ENCODE measurements around the gene DGKZ.

Gene DGKZ

GRCh38 chr11:46380340-46381047 is 33.2 kb downstream of the DGKZ start:
- peaks cover 17% of the 10 kb centered on the region for H3K4me1 ChIP-seq (ENCODE audit: insufficient read depth, low read length, severe bottlenecking)
- H3K27me3 ChIP-seq (ENCODE audit: insufficient read depth, low read length) = no peaks in the 10 kb centered on the region
- no peak overlapping the region for H2AFZ ChIP-seq (ENCODE audit: low read length)
- peak overlapping the region; percentile 44 for H3K4me3 ChIP-seq (ENCODE audit: low read depth, low read length, poor library complexity, severe bottlenecking)
- no peaks in the 10 kb centered on the region for H4K20me1 ChIP-seq (ENCODE audit: insufficient read depth, low read length)
- H3K36me3 ChIP-seq (ENCODE audit: insufficient read depth, low read length) = peaks cover 35% of the 10 kb centered on the region
- no peaks in the 10 kb centered on the region for H3K9me2 ChIP-seq (ENCODE audit: low read depth, low read length)
- H3K9ac ChIP-seq (ENCODE audit: low read length) = no peak overlapping the region; the same call in 1 of the 2 replicates
- peak overlapping the region; percentile 56 for H3K4me2 ChIP-seq (ENCODE audit: low read length)
- H3K9me3 ChIP-seq (ENCODE audit: low read length) = no peaks in the 10 kb centered on the region
- TF ChIP-seq, protein P1, sequence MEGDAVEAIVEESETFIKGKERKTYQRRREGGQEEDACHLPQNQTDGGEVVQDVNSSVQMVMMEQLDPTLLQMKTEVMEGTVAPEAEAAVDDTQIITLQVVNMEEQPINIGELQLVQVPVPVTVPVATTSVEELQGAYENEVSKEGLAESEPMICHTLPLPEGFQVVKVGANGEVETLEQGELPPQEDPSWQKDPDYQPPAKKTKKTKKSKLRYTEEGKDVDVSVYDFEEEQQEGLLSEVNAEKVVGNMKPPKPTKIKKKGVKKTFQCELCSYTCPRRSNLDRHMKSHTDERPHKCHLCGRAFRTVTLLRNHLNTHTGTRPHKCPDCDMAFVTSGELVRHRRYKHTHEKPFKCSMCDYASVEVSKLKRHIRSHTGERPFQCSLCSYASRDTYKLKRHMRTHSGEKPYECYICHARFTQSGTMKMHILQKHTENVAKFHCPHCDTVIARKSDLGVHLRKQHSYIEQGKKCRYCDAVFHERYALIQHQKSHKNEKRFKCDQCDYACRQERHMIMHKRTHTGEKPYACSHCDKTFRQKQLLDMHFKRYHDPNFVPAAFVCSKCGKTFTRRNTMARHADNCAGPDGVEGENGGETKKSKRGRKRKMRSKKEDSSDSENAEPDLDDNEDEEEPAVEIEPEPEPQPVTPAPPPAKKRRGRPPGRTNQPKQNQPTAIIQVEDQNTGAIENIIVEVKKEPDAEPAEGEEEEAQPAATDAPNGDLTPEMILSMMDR (IDR thresholded peaks at IDR 0.05; ENCODE audit: low read length) = no peak
- no peaks in the 10 kb centered on the region for H3K79me2 ChIP-seq (ENCODE audit: insufficient read depth, low read length)
- H3K27ac ChIP-seq (ENCODE audit: low read depth, low read length, poor library complexity, severe bottlenecking) = no peak overlapping the region
- no peaks in the 10 kb centered on the region for H3F3A ChIP-seq (ENCODE audit: insufficient read depth, low read length)

DNA sequence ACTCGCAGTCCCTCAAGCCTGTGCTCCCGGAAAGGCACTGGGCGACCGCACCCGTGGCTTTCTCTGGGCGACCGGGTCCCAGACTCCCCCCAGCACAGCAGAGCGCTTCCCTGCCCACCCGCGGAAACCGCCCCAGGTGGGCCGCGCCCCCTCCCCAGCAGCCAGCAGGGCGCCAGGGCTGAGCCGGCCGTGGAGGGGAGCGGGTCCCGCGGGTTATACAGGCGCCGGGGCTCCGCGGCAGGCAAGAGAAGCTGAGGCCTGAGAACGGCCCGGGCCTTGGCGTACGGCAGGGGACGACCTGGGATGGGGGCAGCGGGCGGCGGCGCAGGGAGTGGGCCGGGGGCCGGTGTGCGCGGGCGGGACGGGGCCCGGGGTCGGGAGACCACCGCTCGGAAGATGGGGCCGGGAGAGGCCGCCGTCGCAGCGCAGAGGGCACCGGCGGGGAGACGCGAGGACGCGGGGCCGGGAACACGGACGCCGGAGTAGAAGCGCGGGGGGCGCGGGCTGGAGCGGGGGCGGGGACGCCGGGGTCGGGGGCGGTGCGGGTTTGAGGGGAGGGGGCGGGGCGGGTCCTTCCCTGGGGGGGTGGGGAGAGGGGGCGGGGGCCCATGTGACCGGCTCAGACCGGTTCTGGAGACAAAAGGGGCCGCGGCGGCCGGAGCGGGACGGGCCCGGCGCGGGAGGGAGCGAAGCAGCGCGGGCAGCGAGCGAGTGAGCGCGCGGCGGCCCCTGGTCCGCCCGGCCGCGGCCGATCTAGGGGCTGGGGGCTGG is 34.0 kb downstream of the DGKZ start, which contains the start of gene MDK:
MDK (plus strand) TSS at position 622 of the 771 bp plus-strand sequence. CDS start 389 bp downstream, outside the sequence.
- Histone ChIP-seq H3K9me2 (ENCODE audit: low read depth, low read length) (no peaks in the 10 kb centered on the region), H3K4me2 (ENCODE audit: low read length) (peak within 1 kb of the TSS; percentile 56), H3K9ac (ENCODE audit: low read length) (no peak within 1 kb of the TSS; the same call in 1 of the 2 replicates), H3F3A (ENCODE audit: insufficient read depth, low read length) (no peaks in the 10 kb centered on the region), H2AFZ (ENCODE audit: low read length) (no peak within 1 kb of the TSS), H3K4me3 (ENCODE audit: low read depth, low read length, poor library complexity, severe bottlenecking) (peak within 1 kb of the TSS; percentile 44), H3K79me2 (ENCODE audit: insufficient read depth, low read length) (no peaks in the 10 kb centered on the region), H3K27me3 (ENCODE audit: insufficient read depth, low read length) (no peaks in the 10 kb centered on the region), H3K9me3 (ENCODE audit: low read length) (no peaks in the 10 kb centered on the region), H4K20me1 (ENCODE audit: insufficient read depth, low read length) (no peaks in the 10 kb centered on the region), H3K4me1 (ENCODE audit: insufficient read depth, low read length, severe bottlenecking) (peaks cover 17% of the 10 kb centered on the region), H3K27ac (ENCODE audit: low read depth, low read length, poor library complexity, severe bottlenecking) (no peak within 1 kb of the TSS), H3K36me3 (ENCODE audit: insufficient read depth, low read length) (peaks cover 28% of the 10 kb centered on the region)
- TF ChIP-seq, protein P1 (IDR thresholded peaks at IDR 0.05; ENCODE audit: low read length) = no peak
- TF ChIP-seq EZH2 (IDR thresholded peaks at IDR 0.05; ENCODE audit: borderline replicate concordance, low read length) = no peak

DNA sequence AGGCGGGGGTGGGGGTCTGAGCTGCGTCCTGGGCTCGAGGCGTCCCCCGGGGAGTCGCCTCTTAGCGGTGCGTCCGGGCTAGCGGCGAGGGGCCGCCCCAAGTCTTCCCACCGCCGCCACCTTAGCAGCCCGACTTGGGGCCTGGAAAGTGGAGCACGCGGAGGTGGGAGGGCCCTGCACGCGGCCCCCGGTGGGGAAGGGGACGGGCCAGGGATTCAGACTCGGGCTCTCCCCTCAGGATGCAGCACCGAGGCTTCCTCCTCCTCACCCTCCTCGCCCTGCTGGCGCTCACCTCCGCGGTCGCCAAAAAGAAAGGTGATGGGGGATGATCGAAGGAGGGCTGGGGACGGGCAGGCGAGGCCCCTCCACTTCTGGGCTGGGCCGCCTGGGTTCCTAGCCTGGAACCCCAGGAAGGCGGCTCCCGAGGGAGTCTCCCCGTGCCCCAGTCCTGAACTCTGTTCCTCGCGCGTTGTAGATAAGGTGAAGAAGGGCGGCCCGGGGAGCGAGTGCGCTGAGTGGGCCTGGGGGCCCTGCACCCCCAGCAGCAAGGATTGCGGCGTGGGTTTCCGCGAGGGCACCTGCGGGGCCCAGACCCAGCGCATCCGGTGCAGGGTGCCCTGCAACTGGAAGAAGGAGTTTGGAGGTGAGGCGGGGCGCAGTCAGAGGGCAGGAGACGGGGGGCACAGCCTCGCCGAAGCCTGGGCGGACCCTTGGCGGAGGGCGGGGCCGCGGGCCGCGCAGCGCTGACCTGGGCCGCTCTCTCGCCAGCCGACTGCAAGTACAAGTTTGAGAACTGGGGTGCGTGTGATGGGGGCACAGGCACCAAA is 34.8 kb downstream of the DGKZ start:
- Histone ChIP-seq H3K9me3 (ENCODE audit: low read length) (no peaks in the 10 kb centered on the region), H3K4me3 (ENCODE audit: low read depth, low read length, poor library complexity, severe bottlenecking) (peak overlapping the region; percentile 35), H3K27ac (ENCODE audit: low read depth, low read length, poor library complexity, severe bottlenecking) (no peak overlapping the region), H3F3A (ENCODE audit: insufficient read depth, low read length) (no peaks in the 10 kb centered on the region), H3K79me2 (ENCODE audit: insufficient read depth, low read length) (no peaks in the 10 kb centered on the region), H2AFZ (ENCODE audit: low read length) (no peak overlapping the region), H3K36me3 (ENCODE audit: insufficient read depth, low read length) (peaks cover 20% of the 10 kb centered on the region), H3K9ac (ENCODE audit: low read length) (no peak overlapping the region), H3K4me2 (ENCODE audit: low read length) (peak overlapping the region; percentile 41; the same call in 1 of the 2 replicates), H3K9me2 (ENCODE audit: low read depth, low read length) (no peaks in the 10 kb centered on the region), H4K20me1 (ENCODE audit: insufficient read depth, low read length) (no peaks in the 10 kb centered on the region), H3K27me3 (ENCODE audit: insufficient read depth, low read length) (no peaks in the 10 kb centered on the region), H3K4me1 (ENCODE audit: insufficient read depth, low read length, severe bottlenecking) (peaks cover 17% of the 10 kb centered on the region)
- TF ChIP-seq, protein P1 (IDR thresholded peaks at IDR 0.05; ENCODE audit: low read length) = no peak
- TF ChIP-seq EZH2 (IDR thresholded peaks at IDR 0.05; ENCODE audit: borderline replicate concordance, low read length) = no peak
